OCI-LY7 (cell line): ENCODE measurements around the gene TMCC2. TPM values are rescaled to one million over a fixed set of nuclear protein-coding genes. Genes with fewer than 3 reads are reported as not detected.

Experiments used
- BruUV-seq: library from RNA; stranded (reverse); fragments of 400-500 nt; replicated peaks from 2 replicates; lab custom pipeline; 2021; lab: Mats Ljungman, UMichigan
- CTCF ChIA-PET: fragments of 300-600 bp; sonication (Branson Sonifier 250); formaldehyde crosslinking; loops from one replicate; lab custom pipeline; 2022; ENCODE audit warnings: antibody characterized with exemption; ENCODE audit not compliant: unreplicated experiment; lab: Charles Lee
- POLR2A ChIA-PET: fragments of 300-600 bp; sonication (Branson Sonifier 250); formaldehyde crosslinking; loops from one replicate; lab custom pipeline; 2022; ENCODE audit warnings: antibody characterized with exemption; lab: Charles Lee
- DNase-seq: peaks from one replicate; pipeline ENCODE4 v3.0.0-alpha.2; 2015; ENCODE audit warnings: low spot score
- H2AFZ ChIP-seq: fragments of 200-600 bp; sonication (generic), shearing (Covaris generic); 2 replicates; pipeline ENCODE4 v1.6.1; 2014; ENCODE audit warnings: mild to moderate bottlenecking, antibody characterized with exemption, low read length, moderate library complexity
- H3K27ac ChIP-seq: fragments of 200-600 bp; sonication (generic); 2 replicates; pipeline ENCODE4 v1.5.1; 2014; ENCODE audit warnings: mixed run types, low read depth, mild to moderate bottlenecking, moderate library complexity, low read length, inconsistent platforms; ENCODE audit not compliant: poor library complexity, severe bottlenecking
- H3K36me3 ChIP-seq: fragments of 200-600 bp; sonication (generic); 2 replicates; pipeline ENCODE4 v1.6.1; 2014; ENCODE audit warnings: mild to moderate bottlenecking, antibody characterized with exemption, low read length, moderate library complexity, mixed read lengths; ENCODE audit not compliant: insufficient read depth
- H3K4me1 ChIP-seq: fragments of 200-600 bp; sonication (generic); 2 replicates; pipeline ENCODE4 v1.5.1; 2014; ENCODE audit warnings: mild to moderate bottlenecking, low read length; ENCODE audit not compliant: insufficient read depth, poor library complexity, severe bottlenecking
- H3K4me2 ChIP-seq: fragments of 200-600 bp; sonication (generic); 2 replicates; pipeline ENCODE4 v1.6.1; 2014; ENCODE audit warnings: mild to moderate bottlenecking, low read length
- H3K4me3 ChIP-seq: fragments of 200-600 bp; sonication (generic); 2 replicates; pipeline ENCODE4 v1.5.1; 2014; ENCODE audit warnings: mild to moderate bottlenecking, low read depth, low read length; ENCODE audit not compliant: poor library complexity, severe bottlenecking
- H3K79me2 ChIP-seq: fragments of 200-600 bp; sonication (generic); 2 replicates; pipeline ENCODE4 v1.6.1; 2016; ENCODE audit warnings: low read depth, mild to moderate bottlenecking, low read length, moderate library complexity, mixed read lengths; ENCODE audit not compliant: insufficient read depth
- H3K9me2 ChIP-seq: fragments of 200-600 bp; sonication (generic); 2 replicates; pipeline ENCODE4 v1.6.1; 2016; ENCODE audit warnings: mild to moderate bottlenecking, low read length, mixed read lengths; ENCODE audit not compliant: insufficient read depth
- H3K9me3 ChIP-seq: fragments of 200-600 bp; sonication (generic); 2 replicates; pipeline ENCODE4 v1.6.1; 2014; ENCODE audit warnings: mild to moderate bottlenecking, mixed run types, low read length, mixed read lengths
- H4K20me1 ChIP-seq: fragments of 200-600 bp; sonication (generic); 2 replicates; pipeline ENCODE4 v1.6.1; 2014; ENCODE audit warnings: mild to moderate bottlenecking, antibody characterized with exemption, low read length, moderate library complexity, mixed read lengths; ENCODE audit not compliant: insufficient read depth
- EZH2phosphoT487 ChIP-seq: fragments of 200-600 bp; sonication (generic); IDR thresholded peaks from 2 replicates; pipeline ENCODE4 v1.6.1; 2018; ENCODE audit warnings: low read depth, borderline replicate concordance, mild to moderate bottlenecking, mixed run types, antibody characterized with exemption, low read length, moderate library complexity, mixed read lengths
- intact Hi-C: fragments of 100-400 bp; cut with micrococcal nuclease; formaldehyde crosslinking; loops from one replicate; pipeline ENCODE4 v1.10.0; 2022; ENCODE audit not compliant: unreplicated experiment
- total RNA-seq, 2 experiments: library from RNA; depleted of rRNA in 1 of 2; stranded (reverse); fragments of >200 nt in 1 of 2; shearing (Covaris generic) in 1 of 2; gene quantifications; 2 replicates each; pipeline ENCODE4 v1.2.3, GENCODE V29; 2014 to 2022
- TF ChIP-seq, protein P1 (sequence below): fragments of 200-600 bp; sonication (generic); conservative IDR thresholded peaks from 2 replicates; pipeline ENCODE4 v1.5.1; 2014; ENCODE audit warnings: mild to moderate bottlenecking, antibody characterized with exemption, low read length, moderate library complexity, mixed read lengths

The TMCC2 gene
- total RNA-seq, 2 experiments from 2014 or later, result 5.2 to 7.8 TPM

DNA sequence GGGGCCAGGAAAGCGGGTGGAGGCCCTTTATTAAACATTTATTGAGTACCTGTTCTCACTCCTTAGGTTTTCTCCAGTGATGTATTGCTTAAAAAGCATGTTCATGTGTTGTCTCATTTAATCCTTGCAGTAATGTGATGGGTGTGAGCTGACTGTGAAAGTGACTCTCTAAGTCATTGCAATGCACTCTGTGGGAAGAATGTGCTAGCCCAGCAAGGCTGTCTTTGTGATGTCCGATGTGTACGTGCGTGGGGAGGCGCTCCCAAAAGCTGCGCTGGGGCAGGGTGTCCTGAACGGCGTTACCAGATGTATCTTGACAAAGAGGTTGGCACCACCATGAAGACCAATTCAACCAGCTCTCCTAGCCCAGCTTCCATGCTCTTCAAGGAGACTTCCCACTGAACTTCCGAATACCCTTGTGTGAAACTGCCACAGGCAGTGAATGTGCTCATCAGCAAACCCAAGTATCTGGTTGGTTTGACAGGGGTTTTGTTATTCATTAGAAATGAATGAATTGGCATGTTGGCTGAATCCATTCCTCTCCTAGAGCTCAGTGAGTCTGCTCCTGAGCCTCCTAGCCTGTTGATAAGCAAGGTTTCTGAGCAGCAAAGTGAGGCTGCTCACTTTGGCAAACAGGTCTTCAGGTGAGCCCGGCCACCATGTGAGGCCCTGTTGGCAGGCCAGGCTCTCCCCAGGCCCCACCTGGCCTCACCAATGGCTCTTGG, 65.8 kb downstream of the TMCC2 start:
- DNase-seq, result no peak
- intact Hi-C loops, result no loop called here
- Histone ChIP-seq H3K4me3 (no peak overlapping the region), H4K20me1 (no peaks in the 10 kb centered on the region), H3K4me1 (peaks cover 71% of the 10 kb centered on the region), H3K36me3 (no peaks in the 10 kb centered on the region), H3K4me2 (no peak overlapping the region), H3K9me2 (no peaks in the 10 kb centered on the region), H2AFZ (no peak overlapping the region), H3K27ac (no peak overlapping the region), H3K79me2 (no peaks in the 10 kb centered on the region), H3K9me3 (no peaks in the 10 kb centered on the region)
- TF ChIP-seq, protein P1, sequence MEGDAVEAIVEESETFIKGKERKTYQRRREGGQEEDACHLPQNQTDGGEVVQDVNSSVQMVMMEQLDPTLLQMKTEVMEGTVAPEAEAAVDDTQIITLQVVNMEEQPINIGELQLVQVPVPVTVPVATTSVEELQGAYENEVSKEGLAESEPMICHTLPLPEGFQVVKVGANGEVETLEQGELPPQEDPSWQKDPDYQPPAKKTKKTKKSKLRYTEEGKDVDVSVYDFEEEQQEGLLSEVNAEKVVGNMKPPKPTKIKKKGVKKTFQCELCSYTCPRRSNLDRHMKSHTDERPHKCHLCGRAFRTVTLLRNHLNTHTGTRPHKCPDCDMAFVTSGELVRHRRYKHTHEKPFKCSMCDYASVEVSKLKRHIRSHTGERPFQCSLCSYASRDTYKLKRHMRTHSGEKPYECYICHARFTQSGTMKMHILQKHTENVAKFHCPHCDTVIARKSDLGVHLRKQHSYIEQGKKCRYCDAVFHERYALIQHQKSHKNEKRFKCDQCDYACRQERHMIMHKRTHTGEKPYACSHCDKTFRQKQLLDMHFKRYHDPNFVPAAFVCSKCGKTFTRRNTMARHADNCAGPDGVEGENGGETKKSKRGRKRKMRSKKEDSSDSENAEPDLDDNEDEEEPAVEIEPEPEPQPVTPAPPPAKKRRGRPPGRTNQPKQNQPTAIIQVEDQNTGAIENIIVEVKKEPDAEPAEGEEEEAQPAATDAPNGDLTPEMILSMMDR, result no peak
- TF ChIP-seq EZH2phosphoT487, result no peak
- CTCF ChIA-PET, result no interaction called here
- POLR2A ChIA-PET, result interaction anchor here (0.6 to 1.7 kb wide), 7 partner anchors 8 to 459 kb away, joined by 3 to 6 read pairs (median 3); no protein-coding TSS in a partner anchor
- BruUV-seq, result no TSS peak

DNA sequence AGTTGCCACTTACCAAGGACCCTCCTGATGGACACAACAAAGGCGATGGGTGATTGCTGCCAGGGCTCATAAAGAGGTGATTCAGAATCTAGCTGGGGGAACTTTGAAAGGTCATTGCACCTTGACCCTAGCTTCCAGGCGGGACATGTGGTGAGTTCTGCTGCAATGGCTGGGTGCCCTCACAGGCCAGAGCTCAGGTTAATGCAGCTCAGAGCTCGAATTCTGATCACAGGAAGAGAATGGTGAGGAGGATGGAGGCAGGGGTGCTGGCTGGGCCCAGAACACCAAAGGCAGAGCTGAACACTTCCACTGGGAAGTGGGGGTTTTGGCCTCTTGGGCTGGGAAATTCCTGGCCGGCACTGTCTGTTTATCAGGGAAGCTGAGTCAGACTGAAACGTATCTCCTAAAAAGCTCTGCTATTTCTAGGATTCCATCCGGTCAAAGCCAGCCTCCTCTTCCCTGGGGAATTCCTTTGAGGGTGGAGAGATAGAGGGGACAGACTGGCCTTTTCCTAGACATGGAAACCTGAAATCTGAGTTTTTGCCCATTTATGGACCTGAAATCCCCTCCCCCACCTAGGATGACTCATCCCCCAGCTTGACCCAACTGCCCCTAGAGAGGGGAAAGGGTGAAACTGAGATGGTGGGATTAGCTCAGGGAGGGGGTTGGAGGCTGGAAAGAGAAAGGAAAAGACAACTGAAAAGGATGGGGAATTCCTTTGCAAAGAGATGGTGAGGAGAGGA, 66.6 kb downstream of the TMCC2 start:
- H2AFZ ChIP-seq, result no peak overlapping the region
- POLR2A ChIA-PET, result interaction anchor here (0.5 to 1.7 kb wide), 5 partner anchors 20 to 1545 kb away, joined by 3 to 6 read pairs (median 4); no protein-coding TSS in a partner anchor
- no peak for TF ChIP-seq EZH2phosphoT487
- TF ChIP-seq, protein P1, result no peak

More for the DNA sequence above, 66.6 kb downstream of the TMCC2 start:
- intact Hi-C loops, result no loop called here
- no peaks in the 10 kb centered on the region for H3K36me3 ChIP-seq
- peaks cover 69% of the 10 kb centered on the region for H3K4me1 ChIP-seq
- no peaks in the 10 kb centered on the region for H3K79me2 ChIP-seq
- CTCF ChIA-PET, result interaction anchor here (1.3 to 2.0 kb wide), 2 partner anchors 10 to 19 kb away, joined by 4 to 5 read pairs; no protein-coding TSS in a partner anchor
- H4K20me1 ChIP-seq, result no peaks in the 10 kb centered on the region
- no peak overlapping the region for H3K4me2 ChIP-seq
- no peak overlapping the region for H3K4me3 ChIP-seq
- no peaks in the 10 kb centered on the region for H3K9me2 ChIP-seq
- BruUV-seq, result no TSS peak
- no peak overlapping the region for H3K27ac ChIP-seq
- DNase-seq, result no peak
- H3K9me3 ChIP-seq, result no peaks in the 10 kb centered on the region
